ENCODE data around the gene LRRC7.
A peak's percentile ranks its signal among the peaks of the same experiment; 100 is the strongest.

LRRC7 gene

DNA sequence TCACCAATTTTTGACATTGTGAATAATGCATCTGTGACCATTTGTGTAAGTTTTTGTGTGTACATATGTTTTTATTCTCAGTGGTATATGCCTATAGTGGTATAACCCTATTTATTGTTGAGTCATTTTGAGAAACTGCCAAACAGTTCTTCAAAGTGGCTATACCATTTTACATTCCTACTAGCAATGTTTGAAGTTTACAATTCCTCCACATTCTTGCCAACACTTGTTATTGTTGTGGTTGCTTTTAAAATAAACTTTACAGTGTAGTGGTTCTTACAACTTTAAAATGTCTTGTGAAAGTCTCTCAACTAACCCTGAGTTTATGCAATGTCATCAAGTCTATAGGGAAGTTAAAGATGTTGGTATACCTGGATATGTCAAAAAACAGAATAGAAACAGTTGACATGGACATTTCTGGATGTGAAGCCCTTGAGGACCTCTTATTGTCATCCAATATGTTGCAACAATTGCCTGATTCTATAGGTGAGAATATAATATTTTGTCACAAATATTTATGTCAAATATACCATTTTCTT lies 418.2 kb downstream of the LRRC7 start:
- Histone ChIP-seq H3K4me3 (ENCODE audit: low read length) (no peak overlapping the region), H3K9ac (ENCODE audit: low read depth, low read length) (no peak overlapping the region), H3K36me3 (ENCODE audit: insufficient read depth, low read length) (no peaks in the 10 kb centered on the region), H3K9me3 (replicated peaks; ENCODE audit: low read length) (no peaks in the 10 kb centered on the region), H3K4me2 (ENCODE audit: low read length) (no peak overlapping the region), H3K4me1 (ENCODE audit: control insufficient read depth, insufficient read depth, low read length) (peaks cover 14% of the 10 kb centered on the region), H3K27me3 (ENCODE audit: control insufficient read depth, insufficient read depth, low read length) (no peaks in the 10 kb centered on the region)

- peaks cover 13% of the 10 kb centered on the region for H3K4me1 ChIP-seq (ENCODE audit: control insufficient read depth, insufficient read depth, low read length)
- H3K9ac ChIP-seq (ENCODE audit: low read depth, low read length), result no peak overlapping the region
- H3K4me3 ChIP-seq (ENCODE audit: low read length), result no peak overlapping the region
- H3K27me3 ChIP-seq (ENCODE audit: control insufficient read depth, insufficient read depth, low read length), result no peaks in the 10 kb centered on the region
- H3K9me3 ChIP-seq (replicated peaks; ENCODE audit: low read length), result no peaks in the 10 kb centered on the region
- H3K4me2 ChIP-seq (ENCODE audit: low read length), result no peak overlapping the region
- no peaks in the 10 kb centered on the region for H3K36me3 ChIP-seq (ENCODE audit: insufficient read depth, low read length)
Observed at GRCh38 chr1:69987881-69988280, 420.2 kb downstream of the LRRC7 start.

DNA sequence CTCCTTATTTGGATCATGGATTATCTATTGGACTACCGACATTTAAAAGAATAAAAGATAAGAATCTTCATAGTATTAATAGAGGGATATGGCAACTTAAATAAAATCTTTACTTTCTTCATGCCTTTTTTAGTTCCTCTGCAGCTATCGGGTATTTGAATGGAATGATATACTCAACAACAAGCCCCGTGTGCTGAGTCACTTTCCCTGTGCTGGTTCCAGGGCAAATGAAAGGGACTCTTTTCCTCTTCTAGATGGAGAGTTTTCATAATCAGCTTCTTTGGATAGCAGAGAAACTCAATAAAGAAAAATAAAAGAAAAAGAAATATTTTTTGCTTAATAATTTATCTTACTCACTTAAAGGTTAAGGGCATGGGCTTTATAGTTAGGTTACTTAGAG lies 423.9 kb downstream of the LRRC7 start:
- Histone ChIP-seq H3K4me3 (ENCODE audit: low read length) (no peak overlapping the region), H3K36me3 (ENCODE audit: insufficient read depth, low read length) (no peaks in the 10 kb centered on the region), H3K9me3 (replicated peaks; ENCODE audit: low read length) (no peaks in the 10 kb centered on the region), H3K4me2 (ENCODE audit: low read length) (no peak overlapping the region), H3K4me1 (ENCODE audit: control insufficient read depth, insufficient read depth, low read length) (peaks cover 17% of the 10 kb centered on the region), H3K27me3 (ENCODE audit: control insufficient read depth, insufficient read depth, low read length) (no peaks in the 10 kb centered on the region), H3K9ac (ENCODE audit: low read depth, low read length) (no peak overlapping the region)

- no peaks in the 10 kb centered on the region for H3K27me3 ChIP-seq (ENCODE audit: control insufficient read depth, insufficient read depth, low read length)
- no peaks in the 10 kb centered on the region for H3K36me3 ChIP-seq (ENCODE audit: insufficient read depth, low read length)
Observed at GRCh38 chr1:69992594-69992993, 424.9 kb downstream of the LRRC7 start.

GRCh38 chr1:69993810-69994209 lies 426.1 kb downstream of the LRRC7 start:
- Histone ChIP-seq H3K27me3 (ENCODE audit: control insufficient read depth, insufficient read depth, low read length) (no peaks in the 10 kb centered on the region), H3K9me3 (replicated peaks; ENCODE audit: low read length) (no peaks in the 10 kb centered on the region), H3K36me3 (ENCODE audit: insufficient read depth, low read length) (no peaks in the 10 kb centered on the region), H3K4me2 (ENCODE audit: low read length) (peak overlapping the region; percentile 49), H3K4me3 (ENCODE audit: low read length) (no peak overlapping the region), H3K9ac (ENCODE audit: low read depth, low read length) (no peak overlapping the region), H3K4me1 (ENCODE audit: control insufficient read depth, insufficient read depth, low read length) (peaks cover 17% of the 10 kb centered on the region)

More at GRCh38 chr1:69992594-69992993, 424.9 kb downstream of the LRRC7 start:
- Histone ChIP-seq H3K4me1 (ENCODE audit: control insufficient read depth, insufficient read depth, low read length) (peaks cover 17% of the 10 kb centered on the region), H3K4me2 (ENCODE audit: low read length) (no peak overlapping the region), H3K4me3 (ENCODE audit: low read length) (no peak overlapping the region), H3K9me3 (replicated peaks; ENCODE audit: low read length) (no peaks in the 10 kb centered on the region), H3K9ac (ENCODE audit: low read depth, low read length) (no peak overlapping the region)

DNA sequence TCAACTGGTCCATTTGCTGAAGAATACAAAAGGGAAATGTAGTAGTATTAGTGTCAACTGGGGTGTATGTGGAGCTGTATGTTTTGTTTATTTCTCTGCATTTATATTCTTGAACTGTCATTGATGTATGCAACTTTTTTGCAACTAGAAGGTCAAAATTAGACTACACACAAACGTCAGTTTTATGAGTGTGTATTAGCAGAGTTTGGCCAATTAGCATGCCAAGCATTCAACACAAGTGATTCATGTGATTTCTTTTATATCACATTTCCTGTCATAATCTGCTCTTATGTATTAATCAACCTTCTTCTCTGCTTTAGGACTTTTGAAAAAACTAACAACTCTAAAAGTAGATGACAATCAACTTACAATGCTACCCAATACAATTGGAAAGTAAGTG lies 426.5 kb downstream of the LRRC7 start:
- no peaks in the 10 kb centered on the region for H3K27me3 ChIP-seq (ENCODE audit: control insufficient read depth, insufficient read depth, low read length)
- H3K4me2 ChIP-seq (ENCODE audit: low read length), result peak overlapping the region; percentile 49
- no peak overlapping the region for H3K9ac ChIP-seq (ENCODE audit: low read depth, low read length)
- no peaks in the 10 kb centered on the region for H3K36me3 ChIP-seq (ENCODE audit: insufficient read depth, low read length)
- no peak overlapping the region for H3K4me3 ChIP-seq (ENCODE audit: low read length)
- H3K9me3 ChIP-seq (replicated peaks; ENCODE audit: low read length), result no peaks in the 10 kb centered on the region
- H3K4me1 ChIP-seq (ENCODE audit: control insufficient read depth, insufficient read depth, low read length), result peaks cover 17% of the 10 kb centered on the region

GRCh38 chr1:69998847-69999246 lies 431.1 kb downstream of the LRRC7 start:
- no peak overlapping the region for H3K4me3 ChIP-seq (ENCODE audit: low read length)

DNA sequence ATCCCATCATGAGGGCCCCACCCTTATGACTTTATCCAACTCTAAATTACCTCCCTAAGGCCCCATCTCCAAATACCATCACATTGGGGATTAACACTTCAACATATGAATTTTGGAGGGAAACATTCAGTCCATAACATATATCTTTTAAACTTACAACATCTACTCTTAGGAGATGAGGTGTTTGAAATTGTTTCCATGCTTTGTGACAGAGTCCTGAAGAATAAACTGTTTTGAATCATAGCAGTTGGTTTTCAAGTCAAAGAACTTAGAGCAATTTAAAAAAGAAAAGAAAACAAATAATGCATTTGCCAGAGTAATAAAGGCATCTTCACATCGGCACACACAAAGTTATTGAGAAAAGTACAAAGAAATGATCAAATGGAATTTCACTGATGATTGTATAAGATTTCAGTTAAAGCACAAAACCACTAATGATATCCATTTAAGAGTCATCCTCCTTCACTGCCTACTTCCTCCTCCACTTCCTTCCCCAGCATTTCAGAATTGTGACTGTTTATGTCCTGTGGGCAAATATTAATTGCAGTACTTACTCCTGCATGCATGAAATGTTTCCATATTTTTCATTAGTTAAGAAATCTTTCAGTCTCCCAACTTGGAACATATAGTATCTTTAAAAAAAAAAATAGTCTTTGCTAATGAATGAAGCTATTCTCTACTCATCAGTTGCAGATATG lies 435.6 kb downstream of the LRRC7 start:
- no peaks in the 10 kb centered on the region for H3K9me3 ChIP-seq (replicated peaks; ENCODE audit: low read length)
- H3K4me3 ChIP-seq (ENCODE audit: low read length), result no peak overlapping the region
- H3K27me3 ChIP-seq (ENCODE audit: control insufficient read depth, insufficient read depth, low read length), result no peaks in the 10 kb centered on the region
- H3K4me1 ChIP-seq (ENCODE audit: control insufficient read depth, insufficient read depth, low read length), result peaks cover 12% of the 10 kb centered on the region
- H3K4me2 ChIP-seq (ENCODE audit: low read length), result no peak overlapping the region
- H3K36me3 ChIP-seq (ENCODE audit: insufficient read depth, low read length), result no peaks in the 10 kb centered on the region
- no peak overlapping the region for H3K9ac ChIP-seq (ENCODE audit: low read depth, low read length)

More at GRCh38 chr1:69998847-69999246, 431.1 kb downstream of the LRRC7 start:
- H3K27me3 ChIP-seq (ENCODE audit: control insufficient read depth, insufficient read depth, low read length), result no peaks in the 10 kb centered on the region
- no peak overlapping the region for H3K9ac ChIP-seq (ENCODE audit: low read depth, low read length)
- H3K4me2 ChIP-seq (ENCODE audit: low read length), result no peak overlapping the region
- peaks cover 20% of the 10 kb centered on the region for H3K4me1 ChIP-seq (ENCODE audit: control insufficient read depth, insufficient read depth, low read length)
- no peaks in the 10 kb centered on the region for H3K36me3 ChIP-seq (ENCODE audit: insufficient read depth, low read length)
- H3K9me3 ChIP-seq (replicated peaks; ENCODE audit: low read length), result no peaks in the 10 kb centered on the region

- H3K4me2 ChIP-seq (ENCODE audit: low read length), result no peak overlapping the region
- H3K9ac ChIP-seq (ENCODE audit: low read depth, low read length), result no peak overlapping the region
- no peaks in the 10 kb centered on the region for H3K27me3 ChIP-seq (ENCODE audit: control insufficient read depth, insufficient read depth, low read length)
- H3K9me3 ChIP-seq (replicated peaks; ENCODE audit: low read length), result no peaks in the 10 kb centered on the region
- H3K36me3 ChIP-seq (ENCODE audit: insufficient read depth, low read length), result no peaks in the 10 kb centered on the region
- H3K4me1 ChIP-seq (ENCODE audit: control insufficient read depth, insufficient read depth, low read length), result peaks cover 12% of the 10 kb centered on the region
- no peak overlapping the region for H3K4me3 ChIP-seq (ENCODE audit: low read length)
Observed at GRCh38 chr1:70005386-70006034, 437.8 kb downstream of the LRRC7 start.

GRCh38 chr1:70008660-70009059 lies 440.9 kb downstream of the LRRC7 start:
- Histone ChIP-seq H3K4me3 (ENCODE audit: low read length) (no peak overlapping the region), H3K9me3 (replicated peaks; ENCODE audit: low read length) (no peaks in the 10 kb centered on the region), H3K4me1 (ENCODE audit: control insufficient read depth, insufficient read depth, low read length) (peaks cover 3% of the 10 kb centered on the region), H3K4me2 (ENCODE audit: low read length) (no peak overlapping the region), H3K27me3 (ENCODE audit: control insufficient read depth, insufficient read depth, low read length) (no peaks in the 10 kb centered on the region), H3K36me3 (ENCODE audit: insufficient read depth, low read length) (no peaks in the 10 kb centered on the region), H3K9ac (ENCODE audit: low read depth, low read length) (no peak overlapping the region)

- no peaks in the 10 kb centered on the region for H3K9me3 ChIP-seq (replicated peaks; ENCODE audit: low read length)
- no peaks in the 10 kb centered on the region for H3K4me1 ChIP-seq (ENCODE audit: control insufficient read depth, insufficient read depth, low read length)
- H3K36me3 ChIP-seq (ENCODE audit: insufficient read depth, low read length), result no peaks in the 10 kb centered on the region
- no peak overlapping the region for H3K4me2 ChIP-seq (ENCODE audit: low read length)
- no peak overlapping the region for H3K9ac ChIP-seq (ENCODE audit: low read depth, low read length)
- H3K4me3 ChIP-seq (ENCODE audit: low read length), result no peak overlapping the region
- H3K27me3 ChIP-seq (ENCODE audit: control insufficient read depth, insufficient read depth, low read length), result no peaks in the 10 kb centered on the region
Observed at GRCh38 chr1:70017770-70018169, 450.0 kb downstream of the LRRC7 start.

GRCh38 chr1:70024272-70024671 lies 456.6 kb downstream of the LRRC7 start:
- Histone ChIP-seq H3K36me3 (ENCODE audit: insufficient read depth, low read length) (no peaks in the 10 kb centered on the region), H3K9me3 (replicated peaks; ENCODE audit: low read length) (no peaks in the 10 kb centered on the region), H3K4me1 (ENCODE audit: control insufficient read depth, insufficient read depth, low read length) (no peaks in the 10 kb centered on the region), H3K4me3 (ENCODE audit: low read length) (no peak overlapping the region), H3K9ac (ENCODE audit: low read depth, low read length) (no peak overlapping the region), H3K27me3 (ENCODE audit: control insufficient read depth, insufficient read depth, low read length) (no peaks in the 10 kb centered on the region), H3K4me2 (ENCODE audit: low read length) (no peak overlapping the region)
